ENCODE results near the gene OR2A5.

DNA sequence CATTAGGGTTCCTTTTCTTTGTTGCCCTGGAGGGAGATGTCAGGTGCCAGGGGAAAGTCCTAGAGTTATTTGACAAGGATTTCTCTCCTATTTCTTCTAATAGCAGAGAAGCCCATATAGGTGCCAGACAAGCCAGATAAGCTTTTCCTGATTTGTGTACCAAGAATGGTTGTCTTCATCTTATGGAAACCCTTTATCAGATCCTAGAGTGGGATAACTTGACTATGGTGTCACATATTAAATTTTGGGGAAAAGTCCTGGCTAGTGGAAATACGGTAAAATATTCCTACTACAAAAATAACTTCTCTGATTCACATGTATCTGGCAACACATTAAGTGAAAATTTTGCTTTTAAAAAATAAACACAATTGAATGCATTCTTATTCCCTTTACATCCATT is 38.5 kb downstream of the OR2A5 start:
- TF ChIP-seq EZH2 (IDR thresholded peaks at IDR 0.05; ENCODE audit: insufficient read depth, poor library complexity, severe bottlenecking) (no peak), EZH2phosphoT487 (IDR thresholded peaks at IDR 0.05; ENCODE audit: insufficient read depth, low read depth) (no peak)
